ENCODE data around the gene CAV2. TPM values are rescaled to one million over a fixed set of nuclear protein-coding genes. Genes with fewer than 3 reads are reported as not detected.

CAV2 gene
- total and polyA plus RNA-seq, 2 donors (not counting 1 experiment from before 2014, with no cell fraction given) = 119 to 288 TPM

DNA sequence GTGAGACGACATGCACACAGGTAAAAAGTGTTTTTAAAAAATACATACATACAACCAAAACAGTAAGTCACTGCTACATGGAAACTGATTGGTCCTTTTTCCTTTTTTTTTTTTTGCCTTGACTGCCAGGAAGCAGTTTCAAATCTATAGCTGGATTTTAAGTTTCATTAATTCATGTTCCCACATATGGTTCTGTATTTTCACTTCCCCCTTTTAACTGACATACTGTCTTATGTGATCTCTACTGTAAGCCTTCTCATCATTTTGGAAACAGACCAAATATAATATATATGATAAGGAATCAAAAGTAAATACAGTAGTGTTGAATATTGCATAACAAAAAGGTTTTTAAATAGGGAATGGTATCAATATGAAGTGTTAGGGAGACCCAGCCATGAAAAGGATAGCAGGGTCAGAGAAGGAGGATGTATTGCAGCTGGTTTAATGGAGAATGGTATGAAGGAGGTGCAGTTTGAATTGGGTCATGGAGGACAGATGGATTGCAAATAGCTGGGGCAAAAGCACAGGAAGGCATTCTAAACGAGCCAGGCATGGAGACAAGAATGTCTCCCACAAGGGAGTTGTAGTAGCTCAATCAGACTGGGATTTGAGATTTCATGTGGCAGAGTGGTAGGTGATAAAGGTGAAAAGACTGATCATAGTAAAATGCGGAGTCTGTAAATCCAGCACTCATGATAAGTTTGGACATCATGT is 30.7 kb downstream of the CAV2 start:
- TF ChIP-seq, protein P1, sequence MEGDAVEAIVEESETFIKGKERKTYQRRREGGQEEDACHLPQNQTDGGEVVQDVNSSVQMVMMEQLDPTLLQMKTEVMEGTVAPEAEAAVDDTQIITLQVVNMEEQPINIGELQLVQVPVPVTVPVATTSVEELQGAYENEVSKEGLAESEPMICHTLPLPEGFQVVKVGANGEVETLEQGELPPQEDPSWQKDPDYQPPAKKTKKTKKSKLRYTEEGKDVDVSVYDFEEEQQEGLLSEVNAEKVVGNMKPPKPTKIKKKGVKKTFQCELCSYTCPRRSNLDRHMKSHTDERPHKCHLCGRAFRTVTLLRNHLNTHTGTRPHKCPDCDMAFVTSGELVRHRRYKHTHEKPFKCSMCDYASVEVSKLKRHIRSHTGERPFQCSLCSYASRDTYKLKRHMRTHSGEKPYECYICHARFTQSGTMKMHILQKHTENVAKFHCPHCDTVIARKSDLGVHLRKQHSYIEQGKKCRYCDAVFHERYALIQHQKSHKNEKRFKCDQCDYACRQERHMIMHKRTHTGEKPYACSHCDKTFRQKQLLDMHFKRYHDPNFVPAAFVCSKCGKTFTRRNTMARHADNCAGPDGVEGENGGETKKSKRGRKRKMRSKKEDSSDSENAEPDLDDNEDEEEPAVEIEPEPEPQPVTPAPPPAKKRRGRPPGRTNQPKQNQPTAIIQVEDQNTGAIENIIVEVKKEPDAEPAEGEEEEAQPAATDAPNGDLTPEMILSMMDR (conservative IDR thresholded peaks at IDR 0.05 in 1 of 2, IDR thresholded peaks at IDR 0.05 in 1 of 2; ENCODE audit: low read depth in 1 of 2, low read length in 2 of 2) = no peak
- no peak for TF ChIP-seq EZH2 (IDR thresholded peaks at IDR 0.05; ENCODE audit: low read length, missing control alignments)
- H3K4me2 ChIP-seq (ENCODE audit: extremely low read depth, insufficient read depth, low read length) = peak overlapping the region; percentile 95
- no peak overlapping the region for H2AFZ ChIP-seq (ENCODE audit: low read length)
- peak overlapping the region; percentile 15 to 96 (median 64) for H3K4me3 ChIP-seq (replicated peaks in 1 of 4; ENCODE audit: control extremely low read depth in 1 of 4, insufficient read depth in 1 of 4, low read depth in 3 of 4, low read length in 4 of 4)
- DNase-seq (ENCODE audit: low read depth in 2 of 2) = no peak
- peaks cover 7% of the 10 kb centered on the region for H3K4me1 ChIP-seq (ENCODE audit: control insufficient read depth, extremely low read depth, insufficient read depth, low read length)
- peaks cover 96% of the 10 kb centered on the region for H3K79me2 ChIP-seq (ENCODE audit: control insufficient read depth, insufficient read depth, low read length)
- peaks cover 11% of the 10 kb centered on the region for H3K36me3 ChIP-seq (ENCODE audit: control insufficient read depth, insufficient read depth, low read length)
- no peak overlapping the region for H3K27ac ChIP-seq (ENCODE audit: insufficient read depth, low read length)
- no peaks in the 10 kb centered on the region for H3K9me3 ChIP-seq (ENCODE audit: control insufficient read depth, insufficient read depth, low read depth, low read length)
- H3K27me3 ChIP-seq (ENCODE audit: control insufficient read depth, insufficient read depth, low read length) = no peaks in the 10 kb centered on the region
- H3K9ac ChIP-seq (ENCODE audit: insufficient read depth, low read length) = no peak overlapping the region
- no peaks in the 10 kb centered on the region for H4K20me1 ChIP-seq (ENCODE audit: control insufficient read depth, extremely low read depth, insufficient read depth, low read length)

DNA sequence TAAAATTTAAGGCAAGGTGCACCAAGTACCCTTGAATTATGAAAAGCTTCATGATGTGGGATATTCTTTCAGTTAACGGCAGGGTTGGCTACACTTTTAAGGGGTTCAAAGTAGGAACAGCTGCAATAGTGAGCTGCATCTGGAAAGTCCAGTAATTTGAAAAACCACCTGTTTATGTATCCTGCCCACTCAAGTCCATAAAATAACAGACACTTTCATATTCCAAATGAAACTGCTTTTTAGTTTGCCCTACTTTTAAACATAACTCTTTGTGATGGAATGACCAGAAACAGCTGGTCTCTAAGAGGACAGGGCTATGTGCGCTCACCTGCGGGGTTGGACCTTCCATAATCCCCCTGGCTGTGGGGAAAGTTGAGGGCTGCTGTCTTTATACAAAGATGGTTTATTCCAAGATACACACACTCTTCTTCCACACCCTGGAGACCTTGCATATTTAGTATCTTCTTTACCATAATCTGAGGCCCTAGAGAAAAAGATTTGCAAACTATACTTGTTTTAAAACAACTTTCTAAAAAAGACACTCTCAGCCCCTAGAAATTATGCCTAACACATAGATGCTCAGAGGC is 32.7 kb downstream of the CAV2 start:
- Histone ChIP-seq H3K4me3 (replicated peaks in 1 of 4; ENCODE audit: control extremely low read depth in 1 of 4, insufficient read depth in 1 of 4, low read depth in 3 of 4, low read length in 4 of 4) (peak overlapping the region in 2 of 4 experiments; percentile 32 to 96), H3K4me1 (ENCODE audit: control insufficient read depth, extremely low read depth, insufficient read depth, low read length) (peaks cover 7% of the 10 kb centered on the region), H3K79me2 (ENCODE audit: control insufficient read depth, insufficient read depth, low read length) (peaks cover 95% of the 10 kb centered on the region)

DNA sequence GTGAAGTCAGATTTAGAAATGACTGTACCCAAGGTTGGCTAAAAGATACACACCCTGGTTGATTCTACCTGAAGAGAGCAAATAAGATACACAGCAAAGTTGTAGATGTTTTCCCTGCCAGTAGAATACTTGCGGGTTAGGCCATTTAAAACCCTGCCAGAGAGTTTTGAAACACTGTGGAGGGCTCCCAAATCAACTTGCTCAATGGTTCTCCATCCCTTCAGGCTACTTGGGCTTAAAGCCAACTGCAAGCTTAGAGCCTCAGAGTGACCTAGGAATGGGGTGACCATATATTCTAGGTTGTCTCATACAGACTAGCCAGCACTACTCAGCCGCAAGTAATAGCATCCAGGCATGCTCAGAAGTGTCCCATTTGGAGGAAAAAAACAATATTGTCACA is 35.3 kb downstream of the CAV2 start:
- peaks cover 95% of the 10 kb centered on the region for H3K79me2 ChIP-seq (ENCODE audit: control insufficient read depth, insufficient read depth, low read length)
- H2AFZ ChIP-seq (ENCODE audit: low read length) = no peak overlapping the region
- H3K27me3 ChIP-seq (ENCODE audit: control insufficient read depth, insufficient read depth, low read length) = no peaks in the 10 kb centered on the region
- H4K20me1 ChIP-seq (ENCODE audit: control insufficient read depth, extremely low read depth, insufficient read depth, low read length) = no peaks in the 10 kb centered on the region
- DNase-seq (ENCODE audit: low read depth in 2 of 2) = peak in 1 of 2 donors; percentile 68
- H3K9ac ChIP-seq (ENCODE audit: insufficient read depth, low read length) = no peak overlapping the region
- no peak overlapping the region for H3K4me3 ChIP-seq (replicated peaks in 1 of 4; ENCODE audit: control extremely low read depth in 1 of 4, insufficient read depth in 1 of 4, low read depth in 3 of 4, low read length in 4 of 4)
- H3K27ac ChIP-seq (ENCODE audit: insufficient read depth, low read length) = peak overlapping the region; percentile 16
- H3K9me3 ChIP-seq (ENCODE audit: control insufficient read depth, insufficient read depth, low read depth, low read length) = no peaks in the 10 kb centered on the region
- peaks cover 25% of the 10 kb centered on the region for H3K36me3 ChIP-seq (ENCODE audit: control insufficient read depth, insufficient read depth, low read length)
- H3K4me2 ChIP-seq (ENCODE audit: extremely low read depth, insufficient read depth, low read length) = no peak overlapping the region
- H3K4me1 ChIP-seq (ENCODE audit: control insufficient read depth, extremely low read depth, insufficient read depth, low read length) = peaks cover 14% of the 10 kb centered on the region
- TF ChIP-seq, protein P1 (conservative IDR thresholded peaks at IDR 0.05 in 1 of 2, IDR thresholded peaks at IDR 0.05 in 1 of 2; ENCODE audit: low read depth in 1 of 2, low read length in 2 of 2) = no peak

More for the DNA sequence above, 32.7 kb downstream of the CAV2 start:
- TF ChIP-seq, protein P1 (conservative IDR thresholded peaks at IDR 0.05 in 1 of 2, IDR thresholded peaks at IDR 0.05 in 1 of 2; ENCODE audit: low read depth in 1 of 2, low read length in 2 of 2) = no peak
- no peak for TF ChIP-seq EZH2 (IDR thresholded peaks at IDR 0.05; ENCODE audit: low read length, missing control alignments)
- Histone ChIP-seq H3K36me3 (ENCODE audit: control insufficient read depth, insufficient read depth, low read length) (peaks cover 11% of the 10 kb centered on the region), H3K9ac (ENCODE audit: insufficient read depth, low read length) (no peak overlapping the region), H3K27me3 (ENCODE audit: control insufficient read depth, insufficient read depth, low read length) (no peaks in the 10 kb centered on the region), H4K20me1 (ENCODE audit: control insufficient read depth, extremely low read depth, insufficient read depth, low read length) (no peaks in the 10 kb centered on the region), H3K27ac (ENCODE audit: insufficient read depth, low read length) (no peak overlapping the region), H3K4me2 (ENCODE audit: extremely low read depth, insufficient read depth, low read length) (peak overlapping the region; percentile 57), H2AFZ (ENCODE audit: low read length) (no peak overlapping the region), H3K9me3 (ENCODE audit: control insufficient read depth, insufficient read depth, low read depth, low read length) (no peaks in the 10 kb centered on the region)
- DNase-seq (ENCODE audit: low read depth in 2 of 2) = no peak
